Tongue (tissue), 3 donors: ENCODE measurements around the gene CCDC78. TPM values are rescaled to one million over a fixed set of nuclear protein-coding genes. Genes with fewer than 3 reads are reported as not detected.
A peak's percentile ranks its signal among the peaks of the same experiment; 100 is the strongest.

Experiments
- DNase-seq: peaks from one replicate; pipeline ENCODE4 v3.0.0-alpha.2; 2015
- small RNA-seq: library from RNA; depleted of rRNA; stranded (forward); fragments of <200 nt; gene quantifications from one replicate; pipeline ENCODE3, GENCODE V24; 2014; ENCODE audit warnings: low replicate concordance
- total RNA-seq: library from RNA; depleted of rRNA; stranded (reverse); fragments of >200 nt; gene quantifications from one replicate; pipeline ENCODE4 v1.2.3, GENCODE V29; 2014

The CCDC78 gene
- total RNA-seq, 1 donor from 2014 or later = 1.4 TPM

- no peak for DNase-seq
Measured at GRCh38 chr16:678209-678857, 47.9 kb downstream of the CCDC78 start.

DNA sequence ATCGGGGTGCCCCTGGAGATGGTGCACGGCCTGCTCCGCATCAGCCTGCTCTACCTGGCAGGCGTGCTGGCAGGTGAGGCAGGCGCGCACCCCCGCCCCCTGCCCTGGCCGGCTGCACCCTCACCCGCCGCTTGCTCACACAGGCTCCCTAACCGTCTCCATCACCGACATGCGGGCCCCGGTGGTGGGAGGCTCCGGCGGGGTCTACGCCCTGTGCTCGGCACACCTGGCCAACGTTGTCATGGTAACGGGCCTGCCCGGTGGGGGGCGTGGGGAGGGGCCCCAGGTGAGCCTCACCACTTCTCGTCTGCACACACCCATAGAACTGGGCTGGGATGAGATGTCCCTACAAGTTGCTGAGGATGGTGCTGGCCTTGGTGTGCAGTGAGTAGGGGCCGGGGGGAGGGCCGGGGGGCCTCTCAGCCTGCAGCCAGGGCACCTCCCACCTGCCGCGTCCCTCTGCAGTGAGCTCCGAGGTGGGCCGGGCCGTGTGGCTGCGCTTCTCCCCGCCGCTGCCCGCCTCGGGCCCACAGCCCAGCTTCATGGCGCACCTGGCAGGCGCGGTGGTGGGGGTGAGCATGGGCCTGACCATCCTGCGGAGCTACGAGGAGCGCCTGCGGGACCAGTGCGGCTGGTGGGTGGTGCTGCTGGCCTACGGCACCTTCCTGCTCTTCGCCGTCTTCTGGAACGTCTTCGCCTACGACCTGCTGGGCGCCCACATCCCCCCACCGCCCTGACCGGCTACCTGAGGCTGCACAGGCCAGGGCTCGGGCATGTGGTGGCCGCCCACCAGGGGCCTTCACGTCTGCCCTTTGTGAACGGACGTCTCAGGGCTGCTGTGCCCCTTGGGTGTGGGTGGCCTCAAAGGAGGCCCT lies 48.7 kb downstream of the CCDC78 start:
- DNase-seq = peak; percentile 59

DNA sequence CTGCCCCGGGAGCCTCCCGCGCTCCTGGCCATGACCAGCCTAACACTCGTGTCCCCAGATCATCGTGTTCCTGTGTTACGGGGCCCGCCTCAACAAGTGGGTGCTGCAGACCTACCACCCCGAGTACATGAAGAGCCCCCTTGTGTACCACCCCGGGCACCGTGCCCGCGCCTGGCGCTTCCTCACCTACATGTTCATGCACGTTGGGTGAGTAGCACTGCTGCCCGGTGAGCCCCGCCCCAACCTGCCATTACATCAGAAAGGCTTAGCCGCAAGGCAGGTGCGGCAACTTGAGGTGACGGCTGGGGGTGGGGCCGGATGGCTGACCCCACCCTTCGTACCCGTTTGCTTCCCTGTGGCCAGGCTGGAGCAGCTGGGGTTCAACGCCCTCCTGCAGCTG lies 49.3 kb downstream of the CCDC78 start:
- DNase-seq = peak; percentile 68

DNA sequence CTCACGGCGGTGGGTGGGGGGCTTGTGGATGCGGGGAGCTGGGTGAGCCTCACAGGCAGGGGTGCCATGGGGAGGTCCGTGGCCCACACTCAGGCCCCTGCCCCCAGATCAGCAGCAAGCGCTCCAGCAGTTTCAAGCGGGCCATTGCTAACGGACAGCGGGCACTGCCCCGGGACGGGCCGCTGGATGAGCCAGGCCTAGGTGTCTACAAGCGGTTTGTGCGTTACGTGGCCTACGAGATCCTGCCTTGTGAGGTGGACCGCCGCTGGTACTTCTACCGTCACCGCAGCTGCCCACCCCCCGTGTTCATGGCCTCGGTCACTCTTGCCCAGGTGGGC lies 49.7 kb downstream of the CCDC78 start:
- DNase-seq = no peak

DNA sequence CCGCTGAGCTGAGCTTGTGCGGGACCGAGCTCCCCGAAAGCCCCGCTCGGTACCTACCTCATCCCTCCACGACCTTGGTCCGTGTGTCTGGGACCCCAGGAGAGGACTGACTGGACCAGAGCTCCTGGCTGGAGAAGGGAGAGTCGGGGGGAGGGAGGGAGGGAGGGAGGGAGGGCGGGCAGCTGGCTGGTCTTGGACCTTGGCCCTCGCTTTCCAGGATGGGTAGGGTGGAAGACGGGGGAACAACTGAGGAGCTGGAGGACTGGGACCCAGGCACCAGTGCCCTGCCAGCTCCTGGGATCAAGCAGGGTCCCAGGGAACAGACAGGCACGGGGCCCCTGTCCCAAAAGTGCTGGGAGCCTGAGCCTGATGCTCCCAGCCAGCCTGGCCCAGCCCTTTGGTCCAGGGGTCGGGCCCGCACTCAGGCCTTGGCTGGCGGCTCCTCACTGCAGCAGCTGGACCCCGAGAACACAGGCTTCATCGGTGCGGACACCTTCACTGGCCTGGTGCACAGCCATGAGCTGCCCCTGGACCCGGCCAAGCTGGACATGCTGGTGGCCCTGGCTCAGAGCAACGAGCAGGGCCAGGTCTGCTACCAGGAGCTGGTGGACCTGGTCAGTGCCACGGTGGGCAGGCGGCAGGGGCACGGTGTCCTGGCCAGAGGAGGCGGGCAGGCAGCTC lies 50.2 kb downstream of the CCDC78 start:
- no peak for DNase-seq

DNA sequence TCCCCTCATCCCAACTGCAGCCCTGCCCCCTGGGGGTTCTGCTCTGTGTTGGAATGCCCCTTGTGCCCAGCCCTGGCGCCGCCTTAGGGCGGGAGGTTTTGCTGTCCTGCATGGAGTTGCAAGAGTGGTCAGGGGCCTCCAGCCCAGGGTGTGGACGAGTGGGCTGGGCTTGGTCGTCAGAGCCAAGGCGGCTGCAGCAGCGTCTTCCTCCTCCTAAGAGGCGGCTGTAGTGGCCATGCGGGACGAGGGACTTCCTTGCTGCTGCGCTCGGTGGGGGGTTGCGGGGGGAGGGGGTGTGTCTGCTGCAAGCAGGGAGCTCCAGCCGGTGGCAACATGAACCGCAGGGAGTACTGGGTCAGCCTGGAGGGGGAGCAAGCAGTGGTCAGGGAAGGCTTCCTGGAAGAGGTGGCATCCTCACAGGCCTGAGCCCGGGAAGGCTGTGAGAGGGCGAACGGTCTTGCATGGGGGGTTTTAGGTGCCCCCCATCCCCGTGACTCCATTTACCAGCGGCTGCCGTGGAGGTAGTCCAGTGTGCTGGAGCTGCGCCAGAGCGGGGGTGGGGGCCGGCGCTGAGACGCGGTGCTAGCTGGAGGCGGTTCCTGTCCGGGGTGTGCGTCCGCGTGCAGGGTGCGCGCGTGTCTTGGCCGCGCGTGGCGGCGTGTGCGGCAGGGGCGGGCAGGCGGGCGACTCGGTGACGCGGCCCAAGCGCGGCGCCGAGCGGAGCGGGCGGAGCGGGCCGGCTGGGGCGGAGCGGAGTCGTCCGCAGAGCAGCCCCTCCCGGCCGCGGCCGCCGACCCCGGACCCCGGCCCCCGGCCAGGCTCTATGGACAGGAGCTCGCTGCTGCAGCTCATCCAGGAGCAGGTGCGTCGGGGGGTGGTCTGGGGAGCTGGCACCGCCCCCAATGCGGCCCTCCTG lies 51.0 kb downstream of the CCDC78 start, which contains the start of gene RHBDL1:
TSS of gene RHBDL1 (plus strand) at position 704 of the 916 bp plus-strand sequence. CDS start at position 824, 120 bp downstream.
- DNase-seq = no peak

DNA sequence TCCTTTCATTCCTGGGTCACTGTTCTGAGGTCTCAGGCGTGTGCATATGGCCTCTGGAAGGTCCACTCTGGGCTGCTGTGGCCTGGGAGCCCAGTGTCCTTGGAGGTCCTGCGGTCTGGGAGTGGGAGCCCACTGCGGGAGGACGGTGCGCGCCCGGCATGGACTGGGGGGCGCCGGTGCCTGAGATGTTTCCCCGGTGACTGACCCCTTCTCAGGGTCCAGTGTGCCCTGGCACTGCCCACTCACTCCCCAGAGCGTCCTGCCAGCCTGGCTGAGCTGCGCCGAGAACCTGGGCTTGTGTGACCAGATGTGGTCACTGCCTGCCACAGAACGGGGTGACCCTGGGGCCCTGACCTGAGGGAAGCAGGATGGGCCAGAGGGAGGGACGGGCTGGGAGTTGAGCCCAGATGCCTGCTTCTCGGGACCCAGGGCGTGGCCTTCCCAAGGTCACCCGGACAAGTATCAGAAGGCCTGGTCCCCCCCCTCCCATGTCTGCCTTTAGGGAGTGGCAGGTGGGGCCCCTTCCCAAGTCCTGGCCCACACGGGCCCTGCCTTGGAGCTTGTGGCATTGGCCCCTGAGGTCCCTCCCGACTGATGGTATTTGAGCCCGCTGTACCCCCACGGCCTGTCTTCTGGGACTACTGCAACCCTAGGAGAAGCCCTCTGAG lies 51.9 kb downstream of the CCDC78 start:
- DNase-seq = no peak

- DNase-seq = no peak
Measured at GRCh38 chr16:673399-673991, 52.7 kb downstream of the CCDC78 start.

- no peak for DNase-seq
Measured at GRCh38 chr16:672851-673250, 53.4 kb downstream of the CCDC78 start.

Small RNAs within 50 kb of the gene (small RNA-seq; reads per million reads assigned to genes)
- gene MIR662 = not detected

Other genes starting within 250 kb of the CCDC78 start
- gene CAPN15, start 198.7 kb downstream of the CCDC78 start, total RNA-seq = 23.7 TPM
- gene PRR35, start 166.0 kb downstream of the CCDC78 start, total RNA-seq = not detected
- gene NHLRC4, start 159.4 kb downstream of the CCDC78 start, total RNA-seq = 0.41 TPM
- 9.9 TPM for gene PIGQ, start 156.5 kb downstream of the CCDC78 start, total RNA-seq
- gene RAB40C, start 136.4 kb downstream of the CCDC78 start, total RNA-seq = 18.2 TPM
- not detected for gene WFIKKN1, start 95.5 kb downstream of the CCDC78 start, total RNA-seq
- 36.6 TPM for gene METTL26, start 90.1 kb downstream of the CCDC78 start, total RNA-seq
- gene MCRIP2, start 84.6 kb downstream of the CCDC78 start, total RNA-seq = 19.7 TPM
- 17.1 TPM for gene WDR90, start 77.1 kb downstream of the CCDC78 start, total RNA-seq
- gene RHOT2, start 58.3 kb downstream of the CCDC78 start, total RNA-seq = 34.8 TPM
- 1.2 TPM for gene RHBDL1, start 50.8 kb downstream of the CCDC78 start, total RNA-seq
- 88.1 TPM for gene STUB1, start 46.0 kb downstream of the CCDC78 start, total RNA-seq
- gene JMJD8, start 42.1 kb downstream of the CCDC78 start, total RNA-seq = 26.6 TPM
- gene WDR24, start 36.0 kb downstream of the CCDC78 start, total RNA-seq = 6.7 TPM
- gene FBXL16, start 20.6 kb downstream of the CCDC78 start, total RNA-seq = 1.3 TPM
- 37.7 TPM for gene METRN, start 11.3 kb downstream of the CCDC78 start, total RNA-seq
- gene ANTKMT, start 5.3 kb downstream of the CCDC78 start, total RNA-seq = 13.4 TPM
- 1.5 TPM for gene HAGHL, start 663 bp upstream of the CCDC78 start, total RNA-seq
- gene CIAO3, start 14.6 kb upstream of the CCDC78 start, total RNA-seq = 36.1 TPM
- 5.3 TPM for gene MSLN, start 34.3 kb upstream of the CCDC78 start, total RNA-seq
- 11.6 TPM for gene RPUSD1, start 61.9 kb upstream of the CCDC78 start, total RNA-seq
- gene CHTF18, start 62.2 kb upstream of the CCDC78 start, total RNA-seq = 14.9 TPM
- not detected for gene GNG13, start 74.3 kb upstream of the CCDC78 start, total RNA-seq
- gene LMF1, start 244.5 kb upstream of the CCDC78 start, total RNA-seq = 40.6 TPM